IMR-90 (cell line): Measurements from ENCODE around the gene GJC3. TPM values are rescaled to one million over a fixed set of nuclear protein-coding genes. Genes with fewer than 3 reads are reported as not detected.

ENCODE experiments used
- ATAC-seq: fragments of 200-7000 bp; cut with Tn5 transposase; 2 replicates; pipeline ENCODE4 v1.9.1; 2020; ENCODE audit warnings: low read depth, mild to moderate bottlenecking, moderate library complexity
- BruUV-seq: library from RNA; stranded (reverse); fragments of 400-500 nt; replicated peaks from 2 replicates; lab custom pipeline; 2021; lab: Mats Ljungman, UMichigan
- CTCF ChIA-PET: fragments of 300-600 bp; formaldehyde crosslinking; extraction: SDS; loops from one replicate; lab custom pipeline; 2021; ENCODE audit warnings: antibody characterized with exemption; lab: Yijun Ruan, JAX
- POLR2A ChIA-PET: fragments of 300-600 bp; sonication (Branson Sonifier 250); formaldehyde crosslinking; loops from one replicate; lab custom pipeline; 2022; ENCODE audit warnings: antibody characterized with exemption; ENCODE audit not compliant: unreplicated experiment; lab: Charles Lee
- DNase-seq: peaks from one replicate; pipeline ENCODE4 v3.0.0; 2013
- H2AFZ ChIP-seq: replicated peaks from 2 replicates; pipeline ENCODE3; 2013; ENCODE audit warnings: low read length, mild to moderate bottlenecking; ENCODE audit not compliant: poor library complexity
- H2AK5ac ChIP-seq: 2 replicates; pipeline ENCODE4 v1.6.1; 2013; ENCODE audit warnings: low read depth, low read length, inconsistent platforms
- H2AK9ac ChIP-seq: replicated peaks from 2 replicates; pipeline ENCODE3; 2013; ENCODE audit warnings: mild to moderate bottlenecking, low read depth, low read length, moderate library complexity; ENCODE audit not compliant: poor library complexity
- H2BK120ac ChIP-seq: 2 replicates; pipeline ENCODE4 v1.6.1; 2013; ENCODE audit warnings: low read depth, low read length, inconsistent platforms
- H2BK15ac ChIP-seq: 3 replicates; pipeline ENCODE4 v1.6.1; 2013; ENCODE audit warnings: low read depth, low read length, inconsistent platforms
- H2BK20ac ChIP-seq: 2 replicates; pipeline ENCODE4 v1.6.1; 2013; ENCODE audit warnings: low read depth, mild to moderate bottlenecking, inconsistent platforms, low read length, moderate library complexity
- H2BK5ac ChIP-seq: 2 replicates; pipeline ENCODE4 v1.6.1; 2013; ENCODE audit warnings: mild to moderate bottlenecking, low read depth, low read length, inconsistent platforms; ENCODE audit not compliant: poor library complexity, severe bottlenecking
- H3K14ac ChIP-seq: replicated peaks from 2 replicates; pipeline ENCODE4 v1.6.1; 2013; ENCODE audit warnings: low read depth, low read length, inconsistent platforms
- H3K18ac ChIP-seq: 2 replicates; pipeline ENCODE4 v1.6.1; 2013; ENCODE audit warnings: low read depth, low read length, control low read depth
- H3K23ac ChIP-seq: 2 replicates; pipeline ENCODE4 v1.6.1; 2013; ENCODE audit warnings: low read depth, low read length, inconsistent platforms
- H3K27ac ChIP-seq: 2 replicates; pipeline ENCODE4 v1.5.1; 2013; ENCODE audit warnings: mild to moderate bottlenecking, control low read depth, low read length; ENCODE audit not compliant: insufficient read depth
- H3K27me3 ChIP-seq: 2 replicates; pipeline ENCODE4 v1.6.1; 2013; ENCODE audit warnings: low read length; ENCODE audit not compliant: control insufficient read depth, insufficient read depth
- H3K36me3 ChIP-seq: 2 replicates; pipeline ENCODE4 v1.6.1; 2013; ENCODE audit warnings: low read length, mixed read lengths; ENCODE audit not compliant: control insufficient read depth, insufficient read depth
- H3K4ac ChIP-seq: 2 replicates; pipeline ENCODE4 v1.6.1; 2013; ENCODE audit warnings: low read depth, low read length, inconsistent platforms
- H3K4me1 ChIP-seq: 2 replicates; pipeline ENCODE4 v1.6.1; 2013; ENCODE audit warnings: low read length, mixed read lengths; ENCODE audit not compliant: control insufficient read depth, insufficient read depth
- H3K4me2 ChIP-seq: 2 replicates; pipeline ENCODE4 v1.6.1; 2013; ENCODE audit warnings: low read depth, mild to moderate bottlenecking, control low read depth, low read length, moderate library complexity
- H3K4me3 ChIP-seq: 2 replicates; pipeline ENCODE4 v1.5.1; 2013; ENCODE audit warnings: low read depth, mild to moderate bottlenecking, control low read depth, low read length, moderate library complexity; ENCODE audit not compliant: insufficient read depth
- H3K56ac ChIP-seq: 2 replicates; pipeline ENCODE4 v1.6.1; 2013; ENCODE audit warnings: low read length, inconsistent platforms; ENCODE audit not compliant: insufficient read depth; ENCODE audit errors: extremely low read depth
- H3K79me1 ChIP-seq, 2 experiments: 2 replicates each; pipeline ENCODE4 v1.6.1; 2013; ENCODE audit warnings: low read length in 2 of 2, inconsistent platforms in 1 of 2, low read depth in 1 of 2
- H3K9ac ChIP-seq: 2 replicates; pipeline ENCODE4 v1.6.1; 2013; ENCODE audit warnings: low read depth, low read length, control low read depth
- H3K9me1 ChIP-seq: 2 replicates; pipeline ENCODE4 v1.6.1; 2013; ENCODE audit warnings: low read length, inconsistent platforms; ENCODE audit not compliant: insufficient read depth
- H3K9me3 ChIP-seq: 2 replicates; pipeline ENCODE4 v1.6.1; 2013; ENCODE audit warnings: low read length; ENCODE audit not compliant: control insufficient read depth, insufficient read depth
- H4K20me1 ChIP-seq: 2 replicates; pipeline ENCODE4 v1.6.1; 2013; ENCODE audit warnings: low read length, inconsistent platforms; ENCODE audit not compliant: insufficient read depth
- H4K5ac ChIP-seq: 2 replicates; pipeline ENCODE4 v1.6.1; 2013; ENCODE audit warnings: mild to moderate bottlenecking, low read depth, low read length, control low read depth
- H4K8ac ChIP-seq, 2 experiments: 2 replicates each; pipeline ENCODE4 v1.6.1; 2013; ENCODE audit warnings: low read depth in 2 of 2, low read length in 2 of 2, control low read depth in 1 of 2, inconsistent platforms in 1 of 2
- H4K91ac ChIP-seq: 2 replicates; pipeline ENCODE4 v1.6.1; 2013; ENCODE audit warnings: low read depth, low read length, inconsistent platforms; ENCODE audit not compliant: insufficient read depth
- BHLHE40 ChIP-seq: fragments of 150-350 bp; IDR thresholded peaks from 2 replicates; pipeline ENCODE4 v1.6.1; 2016; ENCODE audit warnings: mild to moderate bottlenecking, low read depth, low read length
- CEBPB ChIP-seq: IDR thresholded peaks from 2 replicates; pipeline ENCODE4 v1.6.1; 2012; ENCODE audit warnings: low read depth, low read length, improper control_type of control experiment
- CHD1 ChIP-seq: IDR thresholded peaks from 2 replicates; pipeline ENCODE4 v1.6.1; 2012; ENCODE audit warnings: low read depth, low read length, improper control_type of control experiment
- FOS ChIP-seq: fragments of 150-350 bp; IDR thresholded peaks from 2 replicates; pipeline ENCODE4 v1.6.1; 2016; ENCODE audit warnings: low read depth, low read length
- MAFK ChIP-seq: IDR thresholded peaks from 2 replicates; pipeline ENCODE4 v1.6.1; 2012; ENCODE audit warnings: low read depth, low read length, improper control_type of control experiment
- MAZ ChIP-seq: IDR thresholded peaks from 2 replicates; pipeline ENCODE4 v1.6.1; 2012; ENCODE audit warnings: low read depth, mild to moderate bottlenecking, low read length, improper control_type of control experiment, moderate library complexity, borderline replicate concordance
- MXI1 ChIP-seq: IDR thresholded peaks from 2 replicates; pipeline ENCODE4 v1.6.1; 2012; ENCODE audit warnings: low read depth, mild to moderate bottlenecking, low read length, moderate library complexity, borderline replicate concordance
- NFE2L2 ChIP-seq: fragments of 150-350 bp; IDR thresholded peaks from 2 replicates; pipeline ENCODE4 v1.6.1; 2016; ENCODE audit warnings: low read depth, mild to moderate bottlenecking, low read length
- POLR2A ChIP-seq: IDR thresholded peaks from 2 replicates; pipeline ENCODE4 v1.6.1; 2012; ENCODE audit warnings: mild to moderate bottlenecking, low read depth, low read length
- RAD21 ChIP-seq: IDR thresholded peaks from 2 replicates; pipeline ENCODE4 v1.6.1; 2012; ENCODE audit warnings: low read length, improper control_type of control experiment
- RCOR1 ChIP-seq: IDR thresholded peaks from 2 replicates; pipeline ENCODE4 v1.6.1; 2012; ENCODE audit warnings: mild to moderate bottlenecking, low read length, improper control_type of control experiment; ENCODE audit not compliant: insufficient replicate concordance
- RFX5 ChIP-seq: IDR thresholded peaks from 2 replicates; pipeline ENCODE4 v1.8.0; 2012; ENCODE audit warnings: low read depth, mild to moderate bottlenecking, low read length, moderate library complexity
- SMC3 ChIP-seq: fragments of 150-350 bp; IDR thresholded peaks from 2 replicates; pipeline ENCODE4 v1.6.1; 2016; ENCODE audit warnings: low read depth, mild to moderate bottlenecking, antibody characterized with exemption, low read length, moderate library complexity
- WGBS, 2 experiments: methylation state at CpG; one replicate each; pipeline versions ENCODE4 v1.1.5 to v1.1.7; 2013; ENCODE audit warnings: missing lambda C conversion rate in 2 of 2; ENCODE audit not compliant: insufficient read length in 1 of 2; ENCODE audit errors: extremely low coverage in 2 of 2; 5-methylcytosine and 5-hydroxymethylcytosine counted together
- dilution Hi-C: fragments of 300-500 bp; cut with HindIII; formaldehyde crosslinking; loops from one replicate; pipeline ENCODE4 v1.14.3; 2018; ENCODE audit warnings: low sequenced_read_pairs; ENCODE audit not compliant: unreplicated experiment
- in situ Hi-C: fragments of 300-500 bp; cut with MboI; formaldehyde crosslinking; loops from 3 replicates; pipeline ENCODE4 v1.14.3; 2019; ENCODE audit warnings: low sequenced_read_pairs, inconsistent platforms, mixed read lengths
- intact Hi-C: fragments of 100-400 bp; cut with micrococcal nuclease; formaldehyde crosslinking; loops from 2 replicates; pipeline ENCODE4 v1.10.0; 2022
- polyA plus RNA-seq, 3 experiments: library from polyadenylated mRNA; depleted of rRNA; stranded (reverse); fragments of >200 nt; gene quantifications; 2 replicates each; pipeline ENCODE4 v1.2.3, GENCODE V29; 2012; ENCODE audit warnings: low replicate concordance in 1 of 3
- total RNA-seq: library from RNA; depleted of rRNA; stranded (reverse); fragments of >200 nt; gene quantifications from 2 replicates; pipeline ENCODE4 v1.2.3, GENCODE V29; 2012
- TF ChIP-seq, protein P1 (sequence below): fragments of 150-350 bp; IDR thresholded peaks from 2 replicates; pipeline ENCODE4 v1.6.1; 2016; ENCODE audit warnings: low read depth, mild to moderate bottlenecking, low read length, moderate library complexity, borderline replicate concordance
- TF ChIP-seq, protein P2 (sequence below): conservative IDR thresholded peaks from 2 replicates; pipeline ENCODE4 v1.5.1; 2012; ENCODE audit warnings: mild to moderate bottlenecking, low read depth, low read length, improper control_type of control experiment

The GJC3 gene
- total and polyA plus RNA-seq, 2 of the 4 experiments (the other 2 are of a cell fraction): not detected

DNA sequence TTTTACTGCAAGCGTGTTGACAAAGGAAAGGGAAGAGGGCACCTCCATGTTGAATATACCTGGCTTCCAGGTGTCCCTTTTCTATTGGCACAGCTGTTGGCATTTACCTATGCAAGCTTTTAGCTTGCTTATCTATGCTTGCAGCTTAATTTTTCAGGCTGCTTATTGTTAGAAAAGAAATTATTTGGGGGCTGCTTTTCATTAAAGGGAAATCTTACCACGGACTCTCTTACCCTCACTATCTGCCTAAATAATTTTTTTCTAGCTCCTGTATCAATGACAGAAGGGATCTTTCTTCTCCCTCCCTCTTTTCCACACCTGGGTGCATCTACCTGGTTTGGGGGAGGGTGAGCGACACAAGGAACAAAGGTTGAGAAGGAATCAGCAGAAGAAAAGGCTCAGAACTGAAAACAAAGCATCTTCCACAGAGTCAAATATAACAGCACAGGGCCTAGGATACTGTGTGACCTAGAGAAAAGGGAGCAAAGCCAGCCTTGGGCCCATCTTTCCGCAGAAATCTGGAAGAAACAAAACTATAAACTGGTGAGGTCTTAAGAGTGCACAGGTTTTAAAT lies 15.2 kb upstream of the GJC3 start:
- Histone ChIP-seq H3K9ac (no peak overlapping the region), H3K9me3 (no peaks in the 10 kb centered on the region), H3K9me1 (no peaks in the 10 kb centered on the region), H3K23ac (no peak overlapping the region), H3K27ac (no peak overlapping the region), H3K56ac (no peak overlapping the region), H4K91ac (no peak overlapping the region), H4K5ac (no peak overlapping the region), H4K8ac (no peak overlapping the region), H4K20me1 (no peaks in the 10 kb centered on the region), H3K4me1 (no peaks in the 10 kb centered on the region), H2AK5ac (no peak overlapping the region), H3K18ac (no peak overlapping the region), H3K79me1 (no peaks in the 10 kb centered on the region), H3K14ac (no peak overlapping the region), H3K4me2 (no peak overlapping the region), H3K4ac (no peak overlapping the region), H2AFZ (no peak overlapping the region), H2BK5ac (no peak overlapping the region), H3K36me3 (no peaks in the 10 kb centered on the region), H2BK120ac (no peak overlapping the region), H2BK15ac (no peak overlapping the region), H3K4me3 (no peak overlapping the region), H2BK20ac (no peak overlapping the region), H3K27me3 (peaks cover 11% of the 10 kb centered on the region), H2AK9ac (no peak overlapping the region)
- ChIA-PET CTCF (interaction anchor here (0.7 kb wide), 1 partner anchor 328 kb away, joined by 3 read pairs; the partner anchor contains the start of gene ZSCAN25), POLR2A (no interaction called here)
- in situ Hi-C loops: no loop called here
- BruUV-seq: no TSS peak
- WGBS, 2 experiments: no CpG with 5 or more reads among the region's 4 CpGs
- DNase-seq: no peak
- intact Hi-C loops: no loop called here
- no peak for ATAC-seq
- TF ChIP-seq MAFK: no peak
- TF ChIP-seq CEBPB: no peak
- TF ChIP-seq RFX5: no peak
- TF ChIP-seq, protein P1, sequence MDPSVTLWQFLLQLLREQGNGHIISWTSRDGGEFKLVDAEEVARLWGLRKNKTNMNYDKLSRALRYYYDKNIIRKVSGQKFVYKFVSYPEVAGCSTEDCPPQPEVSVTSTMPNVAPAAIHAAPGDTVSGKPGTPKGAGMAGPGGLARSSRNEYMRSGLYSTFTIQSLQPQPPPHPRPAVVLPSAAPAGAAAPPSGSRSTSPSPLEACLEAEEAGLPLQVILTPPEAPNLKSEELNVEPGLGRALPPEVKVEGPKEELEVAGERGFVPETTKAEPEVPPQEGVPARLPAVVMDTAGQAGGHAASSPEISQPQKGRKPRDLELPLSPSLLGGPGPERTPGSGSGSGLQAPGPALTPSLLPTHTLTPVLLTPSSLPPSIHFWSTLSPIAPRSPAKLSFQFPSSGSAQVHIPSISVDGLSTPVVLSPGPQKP: no peak
- no peak for TF ChIP-seq MAZ
- no peak for TF ChIP-seq MXI1
- TF ChIP-seq RAD21: no peak
- no peak for TF ChIP-seq FOS
- TF ChIP-seq BHLHE40: no peak
- no peak for TF ChIP-seq SMC3
- TF ChIP-seq, protein P2, sequence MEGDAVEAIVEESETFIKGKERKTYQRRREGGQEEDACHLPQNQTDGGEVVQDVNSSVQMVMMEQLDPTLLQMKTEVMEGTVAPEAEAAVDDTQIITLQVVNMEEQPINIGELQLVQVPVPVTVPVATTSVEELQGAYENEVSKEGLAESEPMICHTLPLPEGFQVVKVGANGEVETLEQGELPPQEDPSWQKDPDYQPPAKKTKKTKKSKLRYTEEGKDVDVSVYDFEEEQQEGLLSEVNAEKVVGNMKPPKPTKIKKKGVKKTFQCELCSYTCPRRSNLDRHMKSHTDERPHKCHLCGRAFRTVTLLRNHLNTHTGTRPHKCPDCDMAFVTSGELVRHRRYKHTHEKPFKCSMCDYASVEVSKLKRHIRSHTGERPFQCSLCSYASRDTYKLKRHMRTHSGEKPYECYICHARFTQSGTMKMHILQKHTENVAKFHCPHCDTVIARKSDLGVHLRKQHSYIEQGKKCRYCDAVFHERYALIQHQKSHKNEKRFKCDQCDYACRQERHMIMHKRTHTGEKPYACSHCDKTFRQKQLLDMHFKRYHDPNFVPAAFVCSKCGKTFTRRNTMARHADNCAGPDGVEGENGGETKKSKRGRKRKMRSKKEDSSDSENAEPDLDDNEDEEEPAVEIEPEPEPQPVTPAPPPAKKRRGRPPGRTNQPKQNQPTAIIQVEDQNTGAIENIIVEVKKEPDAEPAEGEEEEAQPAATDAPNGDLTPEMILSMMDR: no peak
- TF ChIP-seq CHD1: no peak
- no peak for TF ChIP-seq NFE2L2
- TF ChIP-seq RCOR1: no peak
- TF ChIP-seq POLR2A: no peak
- dilution Hi-C loops: no loop called here
